OCI-LY7 (cell line): ENCODE data around the gene RHBDL1. TPM values are rescaled to one million over a fixed set of nuclear protein-coding genes. Genes with fewer than 3 reads are reported as not detected.

Experiments
- BruUV-seq: library from RNA; stranded (reverse); fragments of 400-500 nt; replicated peaks from 2 replicates; lab custom pipeline; 2021; lab: Mats Ljungman, UMichigan
- CTCF ChIA-PET: fragments of 300-600 bp; sonication (Branson Sonifier 250); formaldehyde crosslinking; loops from one replicate; lab custom pipeline; 2022; ENCODE audit warnings: antibody characterized with exemption; ENCODE audit not compliant: unreplicated experiment; lab: Charles Lee
- POLR2A ChIA-PET: fragments of 300-600 bp; sonication (Branson Sonifier 250); formaldehyde crosslinking; loops from one replicate; lab custom pipeline; 2022; ENCODE audit warnings: antibody characterized with exemption; lab: Charles Lee
- DNase-seq: peaks from one replicate; pipeline ENCODE4 v3.0.0-alpha.2; 2015; ENCODE audit warnings: low spot score
- H2AFZ ChIP-seq: fragments of 200-600 bp; sonication (generic), shearing (Covaris generic); 2 replicates; pipeline ENCODE4 v1.6.1; 2014; ENCODE audit warnings: mild to moderate bottlenecking, antibody characterized with exemption, low read length, moderate library complexity
- H3K27ac ChIP-seq: fragments of 200-600 bp; sonication (generic); 2 replicates; pipeline ENCODE4 v1.5.1; 2014; ENCODE audit warnings: mixed run types, low read depth, mild to moderate bottlenecking, moderate library complexity, low read length, inconsistent platforms; ENCODE audit not compliant: poor library complexity, severe bottlenecking
- H3K36me3 ChIP-seq: fragments of 200-600 bp; sonication (generic); 2 replicates; pipeline ENCODE4 v1.6.1; 2014; ENCODE audit warnings: mild to moderate bottlenecking, antibody characterized with exemption, low read length, moderate library complexity, mixed read lengths; ENCODE audit not compliant: insufficient read depth
- H3K4me1 ChIP-seq: fragments of 200-600 bp; sonication (generic); 2 replicates; pipeline ENCODE4 v1.5.1; 2014; ENCODE audit warnings: mild to moderate bottlenecking, low read length; ENCODE audit not compliant: insufficient read depth, poor library complexity, severe bottlenecking
- H3K4me2 ChIP-seq: fragments of 200-600 bp; sonication (generic); 2 replicates; pipeline ENCODE4 v1.6.1; 2014; ENCODE audit warnings: mild to moderate bottlenecking, low read length
- H3K4me3 ChIP-seq: fragments of 200-600 bp; sonication (generic); 2 replicates; pipeline ENCODE4 v1.5.1; 2014; ENCODE audit warnings: mild to moderate bottlenecking, low read depth, low read length; ENCODE audit not compliant: poor library complexity, severe bottlenecking
- H3K79me2 ChIP-seq: fragments of 200-600 bp; sonication (generic); 2 replicates; pipeline ENCODE4 v1.6.1; 2016; ENCODE audit warnings: low read depth, mild to moderate bottlenecking, low read length, moderate library complexity, mixed read lengths; ENCODE audit not compliant: insufficient read depth
- H3K9me2 ChIP-seq: fragments of 200-600 bp; sonication (generic); 2 replicates; pipeline ENCODE4 v1.6.1; 2016; ENCODE audit warnings: mild to moderate bottlenecking, low read length, mixed read lengths; ENCODE audit not compliant: insufficient read depth
- H3K9me3 ChIP-seq: fragments of 200-600 bp; sonication (generic); 2 replicates; pipeline ENCODE4 v1.6.1; 2014; ENCODE audit warnings: mild to moderate bottlenecking, mixed run types, low read length, mixed read lengths
- H4K20me1 ChIP-seq: fragments of 200-600 bp; sonication (generic); 2 replicates; pipeline ENCODE4 v1.6.1; 2014; ENCODE audit warnings: mild to moderate bottlenecking, antibody characterized with exemption, low read length, moderate library complexity, mixed read lengths; ENCODE audit not compliant: insufficient read depth
- CTCF ChIP-seq: fragments of 200-600 bp; sonication (generic); conservative IDR thresholded peaks from 2 replicates; pipeline ENCODE4 v1.5.1; 2014; ENCODE audit warnings: mild to moderate bottlenecking, antibody characterized with exemption, low read length, moderate library complexity, mixed read lengths
- EZH2phosphoT487 ChIP-seq: fragments of 200-600 bp; sonication (generic); IDR thresholded peaks from 2 replicates; pipeline ENCODE4 v1.6.1; 2018; ENCODE audit warnings: low read depth, borderline replicate concordance, mild to moderate bottlenecking, mixed run types, antibody characterized with exemption, low read length, moderate library complexity, mixed read lengths
- intact Hi-C: fragments of 100-400 bp; cut with micrococcal nuclease; formaldehyde crosslinking; loops from one replicate; pipeline ENCODE4 v1.10.0; 2022; ENCODE audit not compliant: unreplicated experiment
- total RNA-seq, 2 experiments: library from RNA; depleted of rRNA in 1 of 2; stranded (reverse); fragments of >200 nt in 1 of 2; shearing (Covaris generic) in 1 of 2; gene quantifications; 2 replicates each; pipeline ENCODE4 v1.2.3, GENCODE V29; 2014 to 2022

The RHBDL1 gene
- total RNA-seq, 2 experiments from 2014 or later: 4.2 TPM

- Histone ChIP-seq H2AFZ (no peak overlapping the region), H3K36me3 (no peaks in the 10 kb centered on the region), H3K4me2 (peak overlapping the region; percentile 53; the same call in 1 of the 2 replicates), H4K20me1 (no peaks in the 10 kb centered on the region), H3K9me3 (no peaks in the 10 kb centered on the region), H3K79me2 (no peaks in the 10 kb centered on the region), H3K27ac (no peak overlapping the region), H3K9me2 (no peaks in the 10 kb centered on the region), H3K4me1 (peaks cover 14% of the 10 kb centered on the region), H3K4me3 (no peak overlapping the region)
- TF ChIP-seq EZH2phosphoT487: no peak
- TF ChIP-seq CTCF: no peak
- no TSS peak for BruUV-seq
- intact Hi-C loops: no loop called here
- POLR2A ChIA-PET: no interaction called here
- CTCF ChIA-PET: no interaction called here
- DNase-seq: no peak
Observed at GRCh38 chr16:695355-696089, 20.1 kb downstream of the RHBDL1 start.

GRCh38 chr16:698911-699671, 23.6 kb downstream of the RHBDL1 start:
- no peak overlapping the region for H3K4me3 ChIP-seq
- H3K4me2 ChIP-seq: no peak overlapping the region
- no peaks in the 10 kb centered on the region for H3K36me3 ChIP-seq
- H4K20me1 ChIP-seq: no peaks in the 10 kb centered on the region
- peaks cover 10% of the 10 kb centered on the region for H3K4me1 ChIP-seq
- H3K9me3 ChIP-seq: no peaks in the 10 kb centered on the region
- BruUV-seq: no TSS peak
- TF ChIP-seq EZH2phosphoT487 (no peak), CTCF (no peak)
- CTCF ChIA-PET: no interaction called here
- no peak overlapping the region for H2AFZ ChIP-seq
- intact Hi-C loops: no loop called here
- POLR2A ChIA-PET: no interaction called here
- H3K79me2 ChIP-seq: no peaks in the 10 kb centered on the region
- no peaks in the 10 kb centered on the region for H3K9me2 ChIP-seq
- H3K27ac ChIP-seq: no peak overlapping the region
- DNase-seq: no peak
